T-helper 2 cell treated with Interferon-gamma antibody and Interleukin-4, amounts not matched to agents 100 ng/mL and 5 ng/mL, for 36 hours (primary cell): Measurements from ENCODE around the gene GPR153. TPM values are rescaled to one million over a fixed set of nuclear protein-coding genes. Genes with fewer than 3 reads are reported as not detected.

Experiments used
- intact Hi-C: fragments of 100-400 bp; cut with micrococcal nuclease; formaldehyde crosslinking; loops from one replicate; pipeline ENCODE4 v1.15.1; 2023
- total RNA-seq: library from RNA; stranded (reverse); gene quantifications from 2 replicates; pipeline ENCODE4 v1.2.3, GENCODE V29; 2022

GPR153 gene
- total RNA-seq, 1 donor from 2014 or later: 0.50 TPM

DNA sequence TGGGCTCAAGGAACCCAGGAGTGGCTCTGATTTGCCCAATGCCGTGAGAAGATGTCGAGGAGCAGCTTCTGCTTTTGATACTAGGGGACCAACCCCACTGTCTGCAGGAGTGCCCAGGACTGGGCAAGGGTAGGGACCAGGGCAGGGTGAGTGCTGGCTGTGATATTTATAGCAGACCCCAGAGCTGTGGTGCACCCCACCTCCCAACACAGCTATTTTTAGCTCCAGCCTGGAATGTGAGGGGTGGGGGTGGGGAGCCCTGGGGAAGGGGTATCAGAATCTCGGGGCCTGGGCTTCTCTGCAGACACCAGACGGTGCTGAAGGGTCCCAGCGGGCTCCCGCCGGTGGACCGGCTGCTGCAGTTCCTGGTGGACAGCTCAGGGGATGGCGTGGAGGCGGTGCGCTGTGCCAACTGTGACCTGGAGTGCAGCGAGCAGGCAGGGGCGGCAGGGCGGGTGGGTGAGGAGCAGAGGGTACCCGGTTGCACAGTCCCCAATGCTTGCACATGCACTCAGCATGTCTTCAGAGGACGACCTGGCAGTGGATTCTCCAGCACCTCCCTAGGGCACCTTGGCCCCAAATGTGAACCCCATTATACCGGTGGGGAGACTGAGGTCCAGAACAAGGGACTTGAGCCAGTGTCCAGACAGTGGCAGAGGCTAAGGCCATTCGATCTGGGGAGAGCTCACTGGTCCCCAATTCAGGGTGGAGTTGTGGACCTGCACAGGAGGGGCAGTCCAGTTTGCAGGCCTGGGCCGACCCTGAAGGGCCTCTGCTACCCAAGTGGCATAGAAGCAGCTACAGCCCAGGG is 53.6 kb downstream of the GPR153 start:
- intact Hi-C loops: loop anchor here (10.0 kb wide), 1 partner anchor 408 kb away; the partner anchor contains the start of gene PHF13

DNA sequence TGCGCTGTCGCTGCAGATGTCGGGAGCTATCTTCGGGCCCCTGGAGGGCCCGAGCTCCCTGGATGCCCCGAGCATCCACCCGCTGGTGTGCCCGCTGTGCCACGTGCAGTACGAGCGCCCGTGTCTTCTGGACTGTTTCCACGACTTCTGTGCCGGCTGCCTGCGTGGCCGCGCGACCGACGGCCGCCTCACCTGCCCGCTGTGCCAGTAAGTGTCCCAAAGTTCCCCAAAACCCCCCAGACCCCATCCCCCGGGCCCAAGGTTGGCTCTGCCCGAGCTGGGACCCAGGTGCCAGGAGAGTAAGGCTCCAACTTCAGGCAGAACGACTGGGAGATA is 54.4 kb downstream of the GPR153 start:
- intact Hi-C loops: loop anchor here (1.0 to 10.0 kb wide), 2 partner anchors 29 to 408 kb away; partner anchors contain the start of genes ICMT and PHF13

DNA sequence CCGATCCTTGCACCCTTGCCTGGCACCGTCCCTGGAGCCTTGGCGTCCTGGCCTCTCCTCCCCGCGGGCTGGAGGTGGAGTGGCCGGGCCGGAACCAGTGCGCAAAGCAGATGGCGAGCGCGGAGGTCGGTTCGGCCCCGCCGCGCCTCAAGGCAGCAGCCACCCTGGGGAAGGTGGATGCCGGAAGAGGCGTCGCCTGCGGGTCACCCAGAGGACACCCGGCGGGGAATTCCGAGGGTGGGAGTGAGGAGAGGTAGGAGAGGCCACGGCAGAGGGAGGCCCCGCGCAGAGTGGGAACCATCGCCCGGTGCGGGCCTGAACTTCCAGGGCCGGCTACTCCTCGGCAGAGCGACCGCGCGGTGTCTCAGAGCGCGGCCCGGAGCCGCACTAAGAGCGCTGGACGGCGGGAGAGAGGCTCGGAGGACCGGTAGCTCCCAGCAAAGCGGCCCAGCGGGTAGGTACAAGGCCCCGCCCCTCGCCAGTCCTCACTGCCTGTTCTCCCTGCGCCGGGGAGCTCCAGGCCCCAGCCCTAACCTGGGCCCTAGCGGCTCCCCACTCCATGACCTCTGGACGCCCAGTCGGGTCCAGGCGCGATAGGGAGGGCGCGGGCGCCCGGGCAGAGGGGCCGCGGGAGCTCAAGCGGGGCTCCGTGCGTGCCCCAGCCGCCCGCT is 54.9 kb downstream of the GPR153 start, which contains the start of gene RNF207:
TSS of gene RNF207 (plus strand) at position 271 of the 671 bp plus-strand sequence. CDS start 417 bp downstream, outside the sequence.
- intact Hi-C loops: loop anchor here (1.0 to 10.0 kb wide), 2 partner anchors 29 to 409 kb away; partner anchors contain the start of genes ICMT and PHF13

DNA sequence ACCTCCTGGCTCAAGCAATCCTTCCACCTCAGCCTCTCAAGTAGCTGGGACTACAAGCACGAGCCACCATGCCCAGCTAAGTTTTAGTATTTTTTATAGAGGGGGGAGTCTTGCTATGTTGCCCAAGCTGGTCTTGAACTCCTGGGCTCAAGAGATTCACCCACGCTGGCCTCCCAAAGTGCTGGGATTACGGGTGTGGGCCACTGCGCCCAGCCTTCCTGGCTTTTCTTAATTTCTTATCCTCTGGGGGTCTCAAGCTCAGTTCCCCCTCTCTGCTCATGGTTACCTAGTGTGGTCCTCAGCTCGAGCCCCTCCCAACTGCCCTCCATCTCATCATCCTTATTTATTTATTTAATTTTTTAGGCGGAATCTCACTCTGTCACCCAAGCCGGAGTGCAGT is 58.6 kb downstream of the GPR153 start:
- intact Hi-C loops: loop anchor here (10.0 kb wide), 1 partner anchor 413 kb away; the partner anchor contains the start of gene PHF13

DNA sequence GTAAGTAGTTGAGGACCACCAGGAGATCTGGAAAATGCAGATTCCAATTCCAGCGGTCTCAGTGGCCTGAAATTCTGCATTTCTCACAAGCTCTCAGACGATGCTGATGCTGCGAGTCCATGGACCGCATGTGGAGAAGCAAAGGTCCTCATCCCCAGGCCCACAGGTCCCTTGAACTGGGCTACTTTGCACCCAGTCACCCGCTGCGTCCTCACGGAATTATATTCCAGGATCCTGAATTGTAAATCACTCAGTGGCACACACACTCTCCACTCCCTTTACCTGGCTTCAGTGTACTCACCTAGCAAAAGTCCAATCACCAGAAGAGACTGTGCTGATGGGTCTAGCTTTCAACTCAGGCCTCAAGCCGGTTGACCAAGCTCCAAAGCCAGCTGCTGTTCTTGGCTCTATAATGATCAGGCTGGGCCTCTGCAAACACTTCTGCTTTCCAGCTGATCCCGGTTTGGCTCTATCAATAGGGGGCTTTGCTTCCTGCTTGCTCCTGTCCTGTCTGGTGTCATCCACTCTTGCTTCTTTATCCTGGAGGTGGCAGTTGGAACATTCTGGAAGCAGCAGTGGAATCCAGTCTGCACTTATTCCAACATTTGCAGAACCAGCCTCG is 60.6 kb downstream of the GPR153 start:
- intact Hi-C loops: loop anchor here (10.0 kb wide), 1 partner anchor 415 kb away; the partner anchor contains the start of gene PHF13

GRCh38 chr1:6199298-6200187 is 61.4 kb downstream of the GPR153 start, which contains the start of gene RPL22:
TSS of gene RPL22 (minus strand) at chr1:6199595. CDS start at chr1:6199573, 22 bp downstream.
- intact Hi-C loops: loop anchor here (1.0 to 10.0 kb wide), 5 partner anchors 36 to 415 kb away; partner anchors contain the start of genes ICMT, NPHP4 and PHF13

GRCh38 chr1:6198646-6199297 is 62.1 kb downstream of the GPR153 start:
- intact Hi-C loops: loop anchor here (1.0 to 2.0 kb wide), 4 partner anchors 37 to 206 kb away; partner anchors contain the start of genes ICMT and NPHP4

- intact Hi-C loops: loop anchor here (2.0 kb wide), 3 partner anchors 161 to 205 kb away; partner anchors contain the start of gene NPHP4
Observed at GRCh38 chr1:6197746-6198427, 63.0 kb downstream of the GPR153 start.

Other genes with a start within 250 kb of the GPR153 start
- 321 and 332 TPM in 2 replicates for gene KCNAB2, start 215.2 kb downstream of the GPR153 start, total RNA-seq
- gene CHD5, start 80.8 kb downstream of the GPR153 start, total RNA-seq: 4.5 and 5.3 TPM in 2 replicates
- 435 and 464 TPM in 2 replicates for gene RPL22, start 61.5 kb downstream of the GPR153 start, total RNA-seq
- 36.3 and 38.1 TPM in 2 replicates for gene RNF207, start 55.0 kb downstream of the GPR153 start, total RNA-seq
- 60.9 and 64.4 TPM in 2 replicates for gene ICMT, start 25.1 kb downstream of the GPR153 start, total RNA-seq
- not detected in 2 replicates for gene HES3, start 16.9 kb downstream of the GPR153 start, total RNA-seq
- 92.8 and 95.3 TPM in 2 replicates for gene ACOT7, start 132.7 kb upstream of the GPR153 start, total RNA-seq
- gene HES2, start 158.8 kb upstream of the GPR153 start, total RNA-seq: 0.89 and 0.93 TPM in 2 replicates
- 1.1 and 1.8 TPM in 2 replicates for gene ESPN, start 163.7 kb upstream of the GPR153 start, total RNA-seq
- 95.0 and 104 TPM in 2 replicates for gene TNFRSF25, start 205.1 kb upstream of the GPR153 start, total RNA-seq
- gene PLEKHG5, start 230.6 kb upstream of the GPR153 start, total RNA-seq: 1.4 TPM in 2 replicates